Neural progenitor cell (in vitro differentiated cells): Measurements from ENCODE around the gene RNU1-4.
"Not testable (repeated sequence)": the region's sequence is repeated elsewhere in the genome, so short reads cannot be mapped to it uniquely, and the experiment has no call there.

Source experiments
- EZH2 ChIP-seq: fragments of 200-600 bp; sonication (generic); IDR thresholded peaks from 2 replicates; pipeline ENCODE4 v1.6.1; 2017; ENCODE audit warnings: antibody characterized with exemption, mild to moderate bottlenecking, moderate library complexity
- EZH2phosphoT487 ChIP-seq: fragments of 200-600 bp; sonication (generic); IDR thresholded peaks from 2 replicates; pipeline ENCODE4 v1.6.1; 2017; ENCODE audit warnings: antibody characterized with exemption
- TF ChIP-seq, protein P1 (sequence below): fragments of 200-600 bp; sonication (generic); IDR thresholded peaks from 2 replicates; pipeline ENCODE4 v1.5.1; 2017; ENCODE audit warnings: antibody characterized with exemption, mild to moderate bottlenecking

DNA sequence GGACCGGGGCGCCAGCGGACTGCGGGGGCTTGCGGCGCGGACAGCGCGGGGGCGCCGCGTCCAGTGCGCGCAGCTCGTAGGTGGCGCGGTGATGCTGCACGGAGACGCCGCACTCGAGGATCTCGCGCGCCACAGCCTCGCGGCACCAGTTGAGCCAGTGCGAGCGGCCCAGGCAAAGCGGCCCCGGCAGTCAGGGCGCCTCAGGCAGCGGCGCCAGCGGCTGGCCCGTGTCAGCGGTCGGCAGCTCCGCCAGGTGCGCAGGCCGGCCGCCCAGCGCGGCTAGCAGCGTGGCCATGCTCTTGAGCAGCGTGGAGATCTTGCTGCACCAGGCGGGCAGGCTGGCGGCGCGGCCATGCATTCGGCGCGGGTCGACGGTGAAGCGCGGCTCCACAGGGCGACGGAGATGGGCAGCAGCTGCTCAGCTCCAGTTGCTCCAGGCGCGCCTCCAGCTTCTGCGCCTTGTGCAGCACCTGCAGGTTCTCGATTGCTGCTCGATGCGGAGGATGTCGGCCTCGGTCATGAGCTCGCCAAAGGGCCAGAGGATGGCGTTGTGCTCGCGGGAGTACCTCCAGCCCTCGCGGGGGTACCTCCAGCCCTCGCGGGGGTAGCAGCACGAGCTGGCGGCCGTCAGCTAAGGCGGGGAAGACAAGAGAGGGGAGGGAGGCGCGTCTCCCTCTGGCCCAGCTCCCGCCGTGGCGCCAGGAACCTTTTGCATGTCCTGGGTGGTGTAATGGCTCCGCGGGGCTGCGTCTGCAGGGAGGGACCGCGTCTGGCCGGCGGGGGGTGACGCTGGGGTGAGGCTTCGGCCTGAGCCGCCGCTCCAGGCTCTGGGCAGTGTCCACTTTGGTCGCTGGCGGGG lies 46.6 kb upstream of the RNU1-4 start:
- TF ChIP-seq, protein P1, sequence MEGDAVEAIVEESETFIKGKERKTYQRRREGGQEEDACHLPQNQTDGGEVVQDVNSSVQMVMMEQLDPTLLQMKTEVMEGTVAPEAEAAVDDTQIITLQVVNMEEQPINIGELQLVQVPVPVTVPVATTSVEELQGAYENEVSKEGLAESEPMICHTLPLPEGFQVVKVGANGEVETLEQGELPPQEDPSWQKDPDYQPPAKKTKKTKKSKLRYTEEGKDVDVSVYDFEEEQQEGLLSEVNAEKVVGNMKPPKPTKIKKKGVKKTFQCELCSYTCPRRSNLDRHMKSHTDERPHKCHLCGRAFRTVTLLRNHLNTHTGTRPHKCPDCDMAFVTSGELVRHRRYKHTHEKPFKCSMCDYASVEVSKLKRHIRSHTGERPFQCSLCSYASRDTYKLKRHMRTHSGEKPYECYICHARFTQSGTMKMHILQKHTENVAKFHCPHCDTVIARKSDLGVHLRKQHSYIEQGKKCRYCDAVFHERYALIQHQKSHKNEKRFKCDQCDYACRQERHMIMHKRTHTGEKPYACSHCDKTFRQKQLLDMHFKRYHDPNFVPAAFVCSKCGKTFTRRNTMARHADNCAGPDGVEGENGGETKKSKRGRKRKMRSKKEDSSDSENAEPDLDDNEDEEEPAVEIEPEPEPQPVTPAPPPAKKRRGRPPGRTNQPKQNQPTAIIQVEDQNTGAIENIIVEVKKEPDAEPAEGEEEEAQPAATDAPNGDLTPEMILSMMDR, result not testable (repeated sequence)
- TF ChIP-seq EZH2, result peak; percentile 36
- TF ChIP-seq EZH2phosphoT487, result not testable (repeated sequence)
